ENCODE measurements around the gene MAPK6.

The MAPK6 gene

DNA sequence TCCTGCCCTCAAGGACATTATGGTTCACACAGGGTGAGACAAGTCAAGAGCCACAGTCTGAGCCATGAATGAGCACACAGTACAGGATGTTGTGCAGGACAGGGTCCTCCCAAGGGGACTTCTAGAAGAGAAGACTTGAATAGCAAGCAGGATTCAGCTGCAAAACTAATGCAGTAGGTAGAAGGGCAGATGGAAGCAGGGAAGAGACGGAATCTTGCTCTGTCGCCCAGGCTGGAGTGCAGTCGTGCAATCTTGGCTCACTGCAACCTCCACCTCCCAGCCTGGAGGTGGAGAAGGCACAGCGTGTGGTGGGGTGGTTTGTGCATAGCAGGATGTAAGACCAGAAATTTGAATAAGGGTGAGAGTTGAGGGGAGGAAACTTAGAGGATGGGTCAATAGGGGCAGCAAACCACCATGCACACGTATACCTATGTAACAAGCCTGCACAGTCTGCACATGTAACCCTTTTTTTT, 85.5 kb downstream of the MAPK6 start:
- DNase-seq, result no peak

- DNase-seq, result no peak
These were observed 86.8 kb downstream of the MAPK6 start for GRCh38 chr15:52105846-52106245.

GRCh38 chr15:52106641-52107040, 87.6 kb downstream of the MAPK6 start:
- DNase-seq, result no peak

- DNase-seq, result no peak
These were observed 88.2 kb downstream of the MAPK6 start for GRCh38 chr15:52107238-52107637.

GRCh38 chr15:52109559-52110451, 90.8 kb downstream of the MAPK6 start:
- DNase-seq, result no peak

DNA sequence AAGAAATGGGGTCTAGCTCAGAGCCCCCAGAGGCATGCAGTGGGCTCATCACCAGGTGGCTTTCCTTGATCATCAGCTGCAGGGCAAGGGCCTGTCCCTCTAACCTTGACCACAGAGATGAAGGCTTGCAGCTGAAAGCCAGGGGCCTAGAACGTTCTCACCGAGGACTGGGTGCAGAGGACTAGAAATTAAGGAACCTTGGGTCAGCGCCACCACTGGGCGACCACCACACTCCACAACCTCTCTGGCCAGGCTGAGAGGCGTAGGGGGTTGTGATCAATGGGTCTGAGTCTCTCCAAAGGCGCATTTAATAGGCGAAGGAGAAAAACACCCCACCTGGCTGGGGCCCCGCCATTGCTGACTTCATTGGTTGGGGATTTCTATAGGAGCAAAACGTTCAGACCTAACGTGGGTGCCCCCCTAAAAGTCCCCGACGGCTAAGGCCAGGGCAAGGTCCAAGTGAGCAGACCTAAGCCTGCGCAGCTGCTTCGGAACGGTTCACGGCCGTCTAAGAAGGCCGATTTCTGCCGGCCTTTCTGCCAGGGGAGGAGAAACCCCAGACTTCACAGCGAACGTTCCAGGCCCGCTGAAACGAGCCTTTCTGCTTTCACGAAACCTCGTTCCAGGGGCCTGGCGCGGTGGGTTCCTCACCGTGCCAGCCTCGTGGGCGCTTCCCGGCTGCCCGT, 92.6 kb downstream of the MAPK6 start:
- no peak for DNase-seq

- peak in 2 of 4 experiments; percentile 8 to 34 for DNase-seq
These were observed 93.3 kb downstream of the MAPK6 start for GRCh38 chr15:52112203-52112750.

- DNase-seq, result no peak
These were observed 94.2 kb downstream of the MAPK6 start for GRCh38 chr15:52113235-52113634.

- no peak for DNase-seq
These were observed 94.7 kb downstream of the MAPK6 start for GRCh38 chr15:52113708-52114107.

DNA sequence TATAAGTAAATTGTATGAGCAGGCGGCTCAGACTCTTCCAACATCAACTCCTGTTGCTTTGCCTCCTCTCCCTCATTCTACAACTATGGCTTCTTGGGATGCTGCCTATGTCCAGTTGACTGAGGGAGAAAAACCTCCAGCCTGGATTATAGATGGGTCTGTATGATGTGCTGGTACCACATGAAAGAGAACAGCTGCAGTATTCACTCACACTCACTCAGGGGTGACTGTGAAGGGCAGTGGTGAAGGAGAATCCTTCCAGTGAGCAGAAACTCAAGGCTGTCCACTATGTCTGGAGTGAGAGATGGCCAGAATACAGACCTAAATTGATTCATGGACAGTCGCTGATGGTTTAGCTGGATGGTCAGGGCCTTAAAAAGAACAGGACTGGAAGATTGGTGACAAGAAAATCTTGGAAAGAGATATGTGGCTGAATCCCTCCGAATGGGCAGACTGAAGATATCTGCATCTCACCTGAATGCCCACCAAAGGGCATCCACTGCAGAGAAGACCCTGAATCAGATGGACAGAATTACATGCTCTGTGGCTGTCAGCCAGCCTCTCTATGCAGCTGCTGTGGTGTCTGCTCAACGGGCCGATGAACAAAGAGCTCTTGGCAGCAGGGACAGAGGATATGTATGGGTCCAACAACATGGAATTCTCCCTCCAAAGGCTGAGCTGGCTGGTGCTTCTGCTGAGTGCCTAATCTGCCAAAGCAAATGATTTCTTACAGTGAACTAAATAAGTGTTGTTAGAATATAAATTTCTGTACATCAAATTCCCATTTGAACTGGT, 95.4 kb downstream of the MAPK6 start:
- DNase-seq, result no peak

DNA sequence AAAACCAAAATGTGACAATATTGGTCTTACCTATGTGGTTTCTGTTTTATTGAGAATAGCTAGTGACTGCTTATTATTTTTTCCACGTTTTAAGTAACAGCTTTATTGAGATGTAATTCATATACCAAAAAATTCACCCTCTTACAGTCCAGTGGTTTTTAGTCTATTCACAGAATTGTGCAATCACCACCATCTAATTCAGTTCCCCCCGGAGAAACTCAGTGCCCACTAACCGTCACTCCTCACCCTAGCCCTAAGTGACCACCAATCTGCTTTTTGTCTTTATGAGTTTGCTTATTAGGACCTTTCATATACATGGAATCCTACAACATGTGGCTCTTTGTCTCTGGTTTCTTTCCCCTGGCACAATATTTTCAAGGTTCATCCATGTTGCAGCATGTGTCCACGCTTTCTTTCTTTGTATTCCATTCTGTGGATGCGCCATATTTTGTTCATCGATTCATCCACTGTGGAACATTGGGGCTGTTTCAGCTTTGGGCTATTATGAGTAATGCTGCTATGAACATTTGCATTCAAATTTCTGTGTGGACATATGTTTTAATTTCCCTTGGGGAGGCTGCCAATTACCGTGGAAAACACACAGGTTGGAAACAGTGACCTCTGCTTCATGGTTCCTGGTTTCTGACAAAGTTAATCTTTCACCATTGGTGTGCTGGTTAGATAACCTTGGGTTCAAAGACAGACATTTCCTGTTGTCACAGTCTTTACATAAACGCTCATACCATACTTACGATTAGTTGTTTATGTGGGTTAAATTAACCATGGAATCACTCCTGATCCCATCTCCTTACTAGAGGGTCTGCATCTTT, 96.8 kb downstream of the MAPK6 start:
- DNase-seq, result no peak

Measured in activated naive CD4-positive, alpha-beta T cell (primary cell).